OCI-LY3 (cell line): Measurements from ENCODE around the gene ADGRG6.

Source experiments
- EZH2phosphoT487 ChIP-seq: fragments of 200-600 bp; shearing (Covaris generic); IDR thresholded peaks from 2 replicates; pipeline ENCODE4 v1.6.1; 2018; ENCODE audit warnings: antibody characterized with exemption, mixed run types, low read depth
- TF ChIP-seq, protein P1 (sequence below): fragments of 200-600, 300-600 bp; sonication (generic); IDR thresholded peaks from 2 replicates; pipeline ENCODE4 v1.5.1; 2014; ENCODE audit warnings: antibody characterized with exemption, low read length, low read depth

DNA sequence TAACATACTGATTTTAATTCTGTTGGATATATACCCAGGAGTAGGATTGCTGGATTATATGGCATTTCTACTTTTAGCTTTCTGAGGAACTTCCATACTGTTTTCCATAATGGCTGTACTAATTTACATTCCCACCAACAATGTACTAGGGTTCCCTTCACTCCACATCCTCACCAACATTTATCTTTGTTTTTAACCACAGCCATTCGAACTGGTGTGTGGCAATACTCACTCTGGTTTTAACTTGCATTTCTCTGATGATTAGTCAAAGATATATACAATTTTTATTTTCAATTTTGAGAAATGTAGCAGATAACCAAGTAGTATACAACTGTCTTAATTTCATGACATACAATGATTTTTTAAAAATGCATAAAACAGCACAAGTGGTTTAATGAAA, 30.3 kb upstream of the ADGRG6 start:
- TF ChIP-seq, protein P1, sequence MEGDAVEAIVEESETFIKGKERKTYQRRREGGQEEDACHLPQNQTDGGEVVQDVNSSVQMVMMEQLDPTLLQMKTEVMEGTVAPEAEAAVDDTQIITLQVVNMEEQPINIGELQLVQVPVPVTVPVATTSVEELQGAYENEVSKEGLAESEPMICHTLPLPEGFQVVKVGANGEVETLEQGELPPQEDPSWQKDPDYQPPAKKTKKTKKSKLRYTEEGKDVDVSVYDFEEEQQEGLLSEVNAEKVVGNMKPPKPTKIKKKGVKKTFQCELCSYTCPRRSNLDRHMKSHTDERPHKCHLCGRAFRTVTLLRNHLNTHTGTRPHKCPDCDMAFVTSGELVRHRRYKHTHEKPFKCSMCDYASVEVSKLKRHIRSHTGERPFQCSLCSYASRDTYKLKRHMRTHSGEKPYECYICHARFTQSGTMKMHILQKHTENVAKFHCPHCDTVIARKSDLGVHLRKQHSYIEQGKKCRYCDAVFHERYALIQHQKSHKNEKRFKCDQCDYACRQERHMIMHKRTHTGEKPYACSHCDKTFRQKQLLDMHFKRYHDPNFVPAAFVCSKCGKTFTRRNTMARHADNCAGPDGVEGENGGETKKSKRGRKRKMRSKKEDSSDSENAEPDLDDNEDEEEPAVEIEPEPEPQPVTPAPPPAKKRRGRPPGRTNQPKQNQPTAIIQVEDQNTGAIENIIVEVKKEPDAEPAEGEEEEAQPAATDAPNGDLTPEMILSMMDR = no peak
- TF ChIP-seq EZH2phosphoT487 = no peak
